Testis (tissue), 3 donors: ENCODE results near the gene RGS10. TPM values are rescaled to one million over a fixed set of nuclear protein-coding genes. Genes with fewer than 3 reads are reported as not detected.
"Not testable (repeated sequence)": the region's sequence is repeated elsewhere in the genome, so short reads cannot be mapped to it uniquely, and the experiment has no call there.

Experiments used
- DNase-seq: peaks from one replicate; pipeline ENCODE4 v3.0.0-alpha.2; 2019
- H3K27ac ChIP-seq, 2 donors: fragments of 200-600 bp; sonication (generic); one replicate each; pipeline ENCODE4 v1.5.1; 2019
- H3K27me3 ChIP-seq: fragments of 200-600 bp; sonication (generic); one replicate; pipeline ENCODE4 v1.5.1; 2019
- H3K36me3 ChIP-seq: fragments of 200-600 bp; sonication (generic); one replicate; pipeline ENCODE4 v1.5.1; 2017; ENCODE audit warnings: low read depth; ENCODE audit errors: missing control alignments
- H3K4me1 ChIP-seq: fragments of 200-600 bp; sonication (generic); one replicate; pipeline ENCODE4 v1.5.1; 2019
- H3K4me3 ChIP-seq, 2 donors: fragments of 200-600 bp; sonication (generic); one replicate each; pipeline ENCODE4 v1.5.1; 2017 to 2019
- H3K9me3 ChIP-seq: fragments of 200-600 bp; sonication (generic); one replicate; pipeline ENCODE4 v1.5.1; 2017
- POLR2A ChIP-seq: fragments of 450-650 bp; IDR thresholded peaks from one replicate; pipeline ENCODE4 v1.6.1; 2017; ENCODE audit warnings: antibody characterized with exemption, mild to moderate bottlenecking, moderate library complexity
- WGBS, 2 donors: methylation state at CpG; one replicate each; pipeline ENCODE4 v1.1.5; 2018; 5-methylcytosine and 5-hydroxymethylcytosine counted together
- intact Hi-C: fragments of 100-400 bp; cut with DNase I; formaldehyde crosslinking; loops from one replicate; pipeline ENCODE4 v1.15.1; 2023; ENCODE audit warnings: low total_unique reads
- polyA plus RNA-seq: library from polyadenylated mRNA; stranded (reverse); fragments of 350-450 nt; fragmentation: Illumina TruSeq; extraction: RNeasy Lipid Tissue Mini Kit (QIAGEN cat#74804); gene quantifications from one replicate; pipeline ENCODE4 v1.2.3, GENCODE V29; 2014; ENCODE audit warnings: low read depth, low replicate concordance; ENCODE audit not compliant: insufficient read depth
- total RNA-seq, 2 donors: library from RNA; depleted of rRNA; stranded (reverse); fragments of >200 nt; gene quantifications; one replicate each; pipeline ENCODE4 v1.2.3, GENCODE V29; 2016
- TF ChIP-seq, protein P1 (sequence below), 3 experiments: fragments of 450-650 bp in 2 of 3; fragments of 200-600 bp in 1 of 3; sonication (generic) in 1 of 3; IDR thresholded peaks; one replicate each; pipeline ENCODE4 v1.5.1; 2016 to 2019; ENCODE audit warnings: antibody characterized with exemption in 3 of 3, mild to moderate bottlenecking in 2 of 3, moderate library complexity in 1 of 3

The RGS10 gene
- total and polyA plus RNA-seq, 3 donors from 2014 or later = 3.6 to 13.7 (median 7.1) TPM

DNA sequence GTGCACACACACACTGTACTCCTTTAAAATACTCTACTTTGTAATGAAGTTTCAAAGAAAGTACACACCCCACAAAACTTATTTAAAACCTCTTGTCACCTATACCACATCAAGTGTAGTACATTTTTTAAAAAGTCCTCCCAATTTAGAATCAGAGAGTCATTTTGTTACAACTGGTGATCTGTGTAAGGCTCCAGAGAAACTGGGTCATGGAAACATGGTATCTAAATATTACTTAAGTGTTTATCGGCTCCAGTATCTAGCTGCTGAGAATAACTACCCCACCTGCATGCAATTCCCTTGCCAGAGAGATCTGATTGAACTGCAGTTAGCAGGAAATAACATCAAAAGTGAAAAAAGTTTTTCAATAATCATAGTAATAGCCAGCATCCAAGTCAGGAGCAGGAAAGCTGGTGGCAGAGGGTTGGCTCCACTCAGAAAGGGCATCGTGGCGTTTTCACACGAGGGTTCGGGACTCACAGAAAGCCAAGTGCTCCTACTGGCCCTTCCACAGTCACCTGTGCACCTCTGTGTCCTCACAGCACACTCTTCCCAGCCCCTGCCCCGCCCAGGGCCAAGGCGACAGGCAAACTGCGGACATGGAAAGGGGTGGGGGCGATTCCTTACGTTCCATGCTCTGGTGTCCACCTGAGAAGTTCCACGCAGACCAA is 6.5 kb downstream of the RGS10 start:
- 84 to 92% methylated on average over 9 to 11 of the region's 11 CpGs for WGBS, 2 donors
- H3K4me3 ChIP-seq = no peak overlapping the region
- DNase-seq = no peak
- intact Hi-C loops = no loop called here
- no peaks in the 10 kb centered on the region for H3K4me1 ChIP-seq
- no peak for TF ChIP-seq POLR2A
- TF ChIP-seq, protein P1, sequence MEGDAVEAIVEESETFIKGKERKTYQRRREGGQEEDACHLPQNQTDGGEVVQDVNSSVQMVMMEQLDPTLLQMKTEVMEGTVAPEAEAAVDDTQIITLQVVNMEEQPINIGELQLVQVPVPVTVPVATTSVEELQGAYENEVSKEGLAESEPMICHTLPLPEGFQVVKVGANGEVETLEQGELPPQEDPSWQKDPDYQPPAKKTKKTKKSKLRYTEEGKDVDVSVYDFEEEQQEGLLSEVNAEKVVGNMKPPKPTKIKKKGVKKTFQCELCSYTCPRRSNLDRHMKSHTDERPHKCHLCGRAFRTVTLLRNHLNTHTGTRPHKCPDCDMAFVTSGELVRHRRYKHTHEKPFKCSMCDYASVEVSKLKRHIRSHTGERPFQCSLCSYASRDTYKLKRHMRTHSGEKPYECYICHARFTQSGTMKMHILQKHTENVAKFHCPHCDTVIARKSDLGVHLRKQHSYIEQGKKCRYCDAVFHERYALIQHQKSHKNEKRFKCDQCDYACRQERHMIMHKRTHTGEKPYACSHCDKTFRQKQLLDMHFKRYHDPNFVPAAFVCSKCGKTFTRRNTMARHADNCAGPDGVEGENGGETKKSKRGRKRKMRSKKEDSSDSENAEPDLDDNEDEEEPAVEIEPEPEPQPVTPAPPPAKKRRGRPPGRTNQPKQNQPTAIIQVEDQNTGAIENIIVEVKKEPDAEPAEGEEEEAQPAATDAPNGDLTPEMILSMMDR (IDR thresholded peaks at IDR 0.05) = no peak
- H3K27ac ChIP-seq = no peak overlapping the region
- no peaks in the 10 kb centered on the region for H3K9me3 ChIP-seq
- H3K36me3 ChIP-seq = no peaks in the 10 kb centered on the region
- H3K27me3 ChIP-seq = no peaks in the 10 kb centered on the region

DNA sequence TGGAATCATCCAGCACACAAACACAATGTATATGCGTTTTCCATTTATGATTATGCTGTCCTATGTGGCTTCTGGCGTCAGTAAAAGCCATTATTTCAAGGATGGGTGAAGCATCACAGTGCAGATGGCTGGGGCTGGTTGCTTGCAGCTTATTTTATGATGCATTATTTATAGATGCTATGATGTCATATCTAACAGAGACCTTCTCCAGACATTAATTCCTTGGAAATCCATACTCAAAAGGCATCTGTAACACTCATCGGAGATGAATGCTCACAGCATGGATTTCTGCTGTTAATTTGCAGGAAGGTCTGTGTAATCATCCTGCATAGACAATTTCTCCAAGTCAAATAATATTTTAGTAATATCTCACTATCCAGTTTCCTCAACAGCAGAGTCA is 7.2 kb downstream of the RGS10 start:
- Histone ChIP-seq H3K36me3 (no peaks in the 10 kb centered on the region), H3K27me3 (no peaks in the 10 kb centered on the region), H3K4me1 (no peaks in the 10 kb centered on the region), H3K9me3 (no peaks in the 10 kb centered on the region), H3K4me3 (no peak overlapping the region), H3K27ac (no peak overlapping the region)
- 87 to 89% methylated on average over 3 of the region's 3 CpGs for WGBS, 2 donors
- intact Hi-C loops = no loop called here
- no peak for TF ChIP-seq POLR2A
- TF ChIP-seq, protein P1 (IDR thresholded peaks at IDR 0.05) = no peak
- no peak for DNase-seq

DNA sequence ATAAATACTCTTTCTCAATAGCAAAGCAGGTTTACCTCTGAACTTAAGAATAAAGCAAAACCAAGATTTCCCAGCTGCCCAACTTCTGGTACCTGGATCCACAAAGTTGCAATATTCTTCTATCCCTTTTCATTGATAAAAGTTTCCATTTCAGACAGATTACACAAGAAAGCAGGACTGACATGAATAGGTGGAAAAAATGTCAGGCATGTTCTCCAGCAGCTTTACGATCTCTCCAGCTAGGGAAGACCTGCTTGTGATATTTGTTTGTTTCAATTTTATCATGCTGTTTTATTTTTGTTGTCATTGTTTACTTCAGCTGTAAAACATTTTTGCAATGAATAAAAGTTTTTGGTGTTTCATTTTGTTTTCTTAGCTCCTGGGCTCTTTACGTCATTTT is 9.0 kb downstream of the RGS10 start:
- TF ChIP-seq, protein P1 (IDR thresholded peaks at IDR 0.05) = no peak
- no peak for TF ChIP-seq POLR2A
- Histone ChIP-seq H3K4me3 (no peak overlapping the region), H3K27ac (no peak overlapping the region), H3K4me1 (no peaks in the 10 kb centered on the region), H3K9me3 (no peaks in the 10 kb centered on the region), H3K27me3 (no peaks in the 10 kb centered on the region), H3K36me3 (no peaks in the 10 kb centered on the region)
- 76 to 80% methylated on average over 2 of the region's 2 CpGs for WGBS, 2 donors
- DNase-seq = no peak
- intact Hi-C loops = no loop called here

DNA sequence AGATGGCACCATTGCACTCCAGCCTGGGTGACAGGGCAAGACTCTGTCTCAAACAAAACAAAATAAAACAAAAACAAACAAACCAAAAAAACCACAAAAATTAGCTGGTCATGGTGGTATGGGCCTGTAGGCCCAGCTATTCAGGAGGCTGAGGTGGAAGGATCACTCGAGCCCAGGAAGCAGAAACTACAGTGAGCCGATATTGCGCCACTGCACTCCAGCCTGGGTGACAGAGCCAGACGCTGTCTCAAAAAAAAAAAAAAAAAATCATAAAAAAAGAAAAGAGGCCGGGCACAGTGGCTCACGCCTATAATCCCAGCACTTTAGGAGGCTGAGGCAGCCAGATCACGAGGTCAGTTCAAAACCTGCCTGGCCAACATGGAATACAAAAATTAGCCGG is 9.7 kb downstream of the RGS10 start:
- H3K36me3 ChIP-seq, H3K4me3 ChIP-seq, DNase-seq, H3K27ac ChIP-seq, intact Hi-C loops, H3K27me3 ChIP-seq, H3K4me1 ChIP-seq, H3K9me3 ChIP-seq: not testable (repeated sequence)
- 86 to 92% methylated on average over 8 of the region's 8 CpGs for WGBS, 2 donors

DNA sequence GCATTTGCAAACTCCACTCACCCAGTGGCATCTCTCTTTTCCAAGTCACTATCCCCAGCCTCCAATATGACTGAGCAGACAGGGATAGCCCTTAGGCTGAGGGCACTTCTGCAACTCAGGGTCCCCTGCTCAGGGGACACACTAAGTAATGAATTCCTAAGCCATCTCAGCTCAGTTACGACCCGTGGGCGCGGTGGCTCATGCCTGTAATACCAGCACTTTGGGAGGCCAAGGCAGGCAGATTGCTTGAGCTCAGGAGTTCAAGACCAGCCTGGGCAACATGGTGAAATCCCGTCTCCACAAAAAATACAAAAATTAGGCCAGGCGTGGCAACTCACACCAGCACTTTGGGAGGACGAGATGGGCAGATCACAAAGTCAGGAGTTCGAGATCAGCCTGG is 10.3 kb downstream of the RGS10 start:
- H3K9me3 ChIP-seq, H3K4me1 ChIP-seq, intact Hi-C loops, H3K4me3 ChIP-seq, H3K36me3 ChIP-seq, DNase-seq, H3K27me3 ChIP-seq, H3K27ac ChIP-seq: not testable (repeated sequence)
- 86 to 98% methylated on average over 6 to 8 of the region's 8 CpGs for WGBS, 2 donors

DNA sequence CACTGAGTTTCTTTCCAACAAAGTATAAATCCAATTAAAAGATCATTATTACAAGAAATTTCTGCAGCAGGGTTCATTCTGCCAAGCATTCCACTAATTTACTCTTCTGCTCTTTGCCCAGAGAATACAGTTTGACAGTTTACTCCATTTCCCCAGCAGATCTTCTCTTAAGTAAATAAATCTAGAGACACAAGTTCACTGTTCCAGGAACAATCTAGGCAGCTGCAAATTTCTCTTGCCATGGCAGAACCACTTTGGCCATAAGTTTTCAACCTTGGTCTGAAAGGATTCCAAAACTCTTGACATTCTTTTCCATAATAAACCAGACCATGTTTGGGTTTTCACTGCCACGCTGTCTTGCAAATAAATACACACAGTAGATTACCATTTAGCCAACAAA is 11.5 kb downstream of the RGS10 start:
- TF ChIP-seq, protein P1 (IDR thresholded peaks at IDR 0.05) = no peak
- TF ChIP-seq POLR2A = no peak
- intact Hi-C loops = no loop called here
- Histone ChIP-seq H3K9me3 (no peaks in the 10 kb centered on the region), H3K27ac (no peak overlapping the region), H3K4me3 (no peak overlapping the region), H3K36me3 (no peaks in the 10 kb centered on the region), H3K4me1 (no peaks in the 10 kb centered on the region), H3K27me3 (no peaks in the 10 kb centered on the region)
- DNase-seq = no peak
- WGBS, 2 donors = 69 to 71% methylated on average over 1 of the region's 1 CpG

DNA sequence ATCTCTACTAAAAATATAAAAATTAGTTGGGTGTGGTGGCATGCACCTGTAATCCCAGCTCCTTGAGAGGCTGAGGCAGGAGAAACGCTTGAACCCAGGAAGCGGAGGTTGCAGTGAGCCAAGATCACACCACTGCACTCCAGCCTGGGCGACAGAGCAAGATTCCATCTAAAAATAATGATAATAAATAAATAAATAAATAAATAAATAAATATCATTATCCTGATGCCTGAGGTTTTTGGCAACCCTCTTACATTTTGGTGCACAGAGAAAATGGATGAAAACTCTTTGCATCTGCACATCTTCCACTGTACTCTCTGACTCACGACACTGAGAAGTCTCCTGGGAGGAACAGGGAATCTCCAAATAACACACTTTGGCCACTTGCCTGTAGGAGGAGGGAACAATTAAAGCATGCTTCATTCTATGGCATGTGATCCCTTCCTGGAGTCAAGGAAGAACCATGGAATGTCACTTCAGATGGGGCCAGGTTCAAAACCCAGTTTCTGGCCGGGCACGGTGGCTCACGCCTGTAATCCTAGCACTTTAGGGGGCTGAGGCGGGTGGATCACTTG is 13.8 kb downstream of the RGS10 start:
- H3K9me3 ChIP-seq, H3K4me1 ChIP-seq, H3K4me3 ChIP-seq, H3K36me3 ChIP-seq, DNase-seq, H3K27me3 ChIP-seq, H3K27ac ChIP-seq, intact Hi-C loops: not testable (repeated sequence)
- WGBS, 2 donors = 72 to 77% methylated on average over 8 of the region's 8 CpGs
